PC-3 (cell line): ENCODE results near the gene GLG1. TPM values are rescaled to one million over a fixed set of nuclear protein-coding genes. Genes with fewer than 3 reads are reported as not detected.

Source experiments
- ATAC-seq: fragments of 200-7000 bp; cut with Tn5 transposase; 2 replicates; pipeline ENCODE4 v1.9.1; 2020; ENCODE audit warnings: mild to moderate bottlenecking, moderate library complexity
- BruUV-seq: library from RNA; stranded (reverse); fragments of 400-500 nt; replicated peaks from 2 replicates; lab custom pipeline; 2021; lab: Mats Ljungman, UMichigan
- CTCF ChIA-PET: fragments of 300-600 bp; sonication (Branson Sonifier 250); formaldehyde crosslinking; loops from one replicate; lab custom pipeline; 2022; ENCODE audit warnings: antibody characterized with exemption; lab: Charles Lee
- POLR2A ChIA-PET: fragments of 300-600 bp; sonication (Branson Sonifier 250); formaldehyde crosslinking; loops from one replicate; lab custom pipeline; 2022; ENCODE audit warnings: antibody characterized with exemption; ENCODE audit not compliant: unreplicated experiment; lab: Charles Lee
- DNase-seq: peaks from one replicate; pipeline ENCODE4 v3.0.0-alpha.2; 2015
- H2AFZ ChIP-seq: fragments of 300-600 bp; sonication (generic); 2 replicates; pipeline ENCODE4 v1.6.0; 2016; ENCODE audit warnings: antibody characterized with exemption, low read length
- H3F3A ChIP-seq: fragments of 300-600 bp; sonication (generic); one replicate; pipeline ENCODE4 v1.6.0; 2017; ENCODE audit warnings: antibody characterized with exemption, low read length, control low read depth, mild to moderate bottlenecking; ENCODE audit not compliant: unreplicated experiment
- H3K27ac ChIP-seq: fragments of 300-600 bp; sonication (generic); 2 replicates; pipeline ENCODE4 v1.5.1; 2016; ENCODE audit warnings: mild to moderate bottlenecking, low read length
- H3K27me3 ChIP-seq: fragments of 300-600 bp; sonication (generic); 2 replicates; pipeline ENCODE4 v1.6.1; 2016; ENCODE audit warnings: low read length, mixed read lengths
- H3K36me3 ChIP-seq: fragments of 300-600 bp; sonication (generic); 2 replicates; pipeline ENCODE4 v1.6.1; 2016; ENCODE audit warnings: low read depth, mixed run types, low read length, mixed read lengths
- H3K4me1 ChIP-seq: fragments of 300-600 bp; sonication (generic); 2 replicates; pipeline ENCODE4 v1.5.1; 2016; ENCODE audit warnings: low read length; ENCODE audit not compliant: insufficient read depth
- H3K4me2 ChIP-seq: fragments of 300-600 bp; sonication (generic); 2 replicates; pipeline ENCODE4 v1.6.0; 2016; ENCODE audit warnings: low read length
- H3K4me3 ChIP-seq: fragments of 300-600 bp; sonication (generic); 2 replicates; pipeline ENCODE4 v1.5.1; 2016; ENCODE audit warnings: mild to moderate bottlenecking, low read length, mixed read lengths
- H3K79me2 ChIP-seq: fragments of 300-600 bp; sonication (generic); 2 replicates; pipeline ENCODE4 v1.6.1; 2017; ENCODE audit warnings: low read length, mixed read lengths
- H3K9ac ChIP-seq: fragments of 300-600 bp; sonication (generic); 2 replicates; pipeline ENCODE4 v1.6.0; 2016; ENCODE audit warnings: mild to moderate bottlenecking, low read length
- H3K9me2 ChIP-seq: fragments of 300-600 bp; sonication (generic); replicated peaks from 2 replicates; pipeline ENCODE4 v1.6.1; 2016; ENCODE audit warnings: mixed run types, low read length, mixed read lengths
- H3K9me3 ChIP-seq: fragments of 300-600 bp; sonication (generic); 2 replicates; pipeline ENCODE4 v1.6.1; 2016; ENCODE audit warnings: low read length, mixed read lengths
- H4K20me1 ChIP-seq: fragments of 300-600 bp; sonication (generic); 2 replicates; pipeline ENCODE4 v1.6.1; 2016; ENCODE audit warnings: low read length, mixed read lengths
- CTCF ChIP-seq: fragments of 300-600 bp; sonication (generic); conservative IDR thresholded peaks from 2 replicates; pipeline ENCODE4 v1.5.1; 2017; ENCODE audit warnings: antibody characterized with exemption, low read depth, mild to moderate bottlenecking, low read length
- EZH2 ChIP-seq: fragments of 300-600 bp; sonication (generic); IDR thresholded peaks from one replicate; pipeline ENCODE4 v1.6.1; 2017; ENCODE audit warnings: antibody characterized with exemption, mild to moderate bottlenecking, low read length; ENCODE audit not compliant: unreplicated experiment
- EZH2phosphoT487 ChIP-seq: fragments of 300-600 bp; sonication (generic); IDR thresholded peaks from 2 replicates; pipeline ENCODE4 v1.6.1; 2018; ENCODE audit warnings: mild to moderate bottlenecking, antibody characterized with exemption, low read length, borderline replicate concordance
- intact Hi-C: fragments of 100-400 bp; cut with micrococcal nuclease; formaldehyde crosslinking; loops from 2 replicates; pipeline ENCODE4 v1.9.0; 2023
- total RNA-seq: library from RNA; depleted of rRNA; stranded (reverse); fragments of >200 nt; gene quantifications from 2 replicates; pipeline ENCODE4 v1.2.3, GENCODE V29; 2014

GLG1 gene
- total RNA-seq, 1 experiment from 2014 or later: 63.5 TPM

- H3F3A ChIP-seq: no peaks in the 10 kb centered on the region
- H3K4me2 ChIP-seq: no peak overlapping the region
- H3K4me3 ChIP-seq: no peak overlapping the region
- BruUV-seq: no TSS peak
- no peak overlapping the region for H3K27ac ChIP-seq
- H3K9me3 ChIP-seq: no peaks in the 10 kb centered on the region
- no peak overlapping the region for H2AFZ ChIP-seq
- H3K9me2 ChIP-seq: no peaks in the 10 kb centered on the region
- intact Hi-C loops: no loop called here
- H3K27me3 ChIP-seq: no peaks in the 10 kb centered on the region
- ChIA-PET CTCF (no interaction called here), POLR2A (no interaction called here)
- no peaks in the 10 kb centered on the region for H3K79me2 ChIP-seq
- no peaks in the 10 kb centered on the region for H3K4me1 ChIP-seq
- DNase-seq (no peak), ATAC-seq (no peak)
- no peaks in the 10 kb centered on the region for H3K36me3 ChIP-seq
- H4K20me1 ChIP-seq: no peaks in the 10 kb centered on the region
- no peak overlapping the region for H3K9ac ChIP-seq
- no peak for TF ChIP-seq CTCF
- no peak for TF ChIP-seq EZH2phosphoT487
- TF ChIP-seq EZH2: no peak
These were observed 95.0 kb downstream of the GLG1 start for GRCh38 chr16:74511961-74512360.

GRCh38 chr16:74505011-74505410 lies 101.9 kb downstream of the GLG1 start:
- DNase-seq (no peak), ATAC-seq (no peak)
- H3K4me1 ChIP-seq: no peaks in the 10 kb centered on the region
- POLR2A ChIA-PET: no interaction called here
- no peak overlapping the region for H3K4me2 ChIP-seq
- CTCF ChIA-PET: no interaction called here
- H3K27me3 ChIP-seq: no peaks in the 10 kb centered on the region
- no peaks in the 10 kb centered on the region for H3K36me3 ChIP-seq
- H3K79me2 ChIP-seq: no peaks in the 10 kb centered on the region
- H2AFZ ChIP-seq: no peak overlapping the region
- BruUV-seq: no TSS peak
- H4K20me1 ChIP-seq: no peaks in the 10 kb centered on the region
- no peak overlapping the region for H3K4me3 ChIP-seq
- intact Hi-C loops: no loop called here
- H3K9ac ChIP-seq: no peak overlapping the region
- no peak overlapping the region for H3K27ac ChIP-seq
- no peaks in the 10 kb centered on the region for H3K9me3 ChIP-seq
- H3F3A ChIP-seq: no peaks in the 10 kb centered on the region
- H3K9me2 ChIP-seq: no peaks in the 10 kb centered on the region
- TF ChIP-seq EZH2phosphoT487 (no peak), CTCF (no peak), EZH2 (no peak)

GRCh38 chr16:74503412-74503811 lies 103.5 kb downstream of the GLG1 start:
- TF ChIP-seq EZH2 (no peak), CTCF (no peak), EZH2phosphoT487 (no peak)
- CTCF ChIA-PET: no interaction called here

More at GRCh38 chr16:74503412-74503811, 103.5 kb downstream of the GLG1 start:
- H3K27ac ChIP-seq: no peak overlapping the region
- no peak overlapping the region for H3K4me2 ChIP-seq
- no peaks in the 10 kb centered on the region for H3K27me3 ChIP-seq
- intact Hi-C loops: no loop called here
- POLR2A ChIA-PET: no interaction called here
- H3F3A ChIP-seq: no peaks in the 10 kb centered on the region
- no peaks in the 10 kb centered on the region for H3K4me1 ChIP-seq
- no peaks in the 10 kb centered on the region for H4K20me1 ChIP-seq
- DNase-seq: no peak
- H3K9ac ChIP-seq: no peak overlapping the region
- BruUV-seq: no TSS peak
- H3K36me3 ChIP-seq: no peaks in the 10 kb centered on the region
- no peaks in the 10 kb centered on the region for H3K9me2 ChIP-seq
- H3K79me2 ChIP-seq: no peaks in the 10 kb centered on the region
- H2AFZ ChIP-seq: no peak overlapping the region
- H3K4me3 ChIP-seq: no peak overlapping the region
- no peaks in the 10 kb centered on the region for H3K9me3 ChIP-seq
- ATAC-seq: no peak
